Measurements from ENCODE around the gene SORCS2. TPM values are rescaled to one million over a fixed set of nuclear protein-coding genes. Genes with fewer than 3 reads are reported as not detected.

SORCS2 gene
- total and polyA plus RNA-seq, 2 of the 4 experiments (the other 2 are of a cell fraction): 0.36 to 0.62 TPM

DNA sequence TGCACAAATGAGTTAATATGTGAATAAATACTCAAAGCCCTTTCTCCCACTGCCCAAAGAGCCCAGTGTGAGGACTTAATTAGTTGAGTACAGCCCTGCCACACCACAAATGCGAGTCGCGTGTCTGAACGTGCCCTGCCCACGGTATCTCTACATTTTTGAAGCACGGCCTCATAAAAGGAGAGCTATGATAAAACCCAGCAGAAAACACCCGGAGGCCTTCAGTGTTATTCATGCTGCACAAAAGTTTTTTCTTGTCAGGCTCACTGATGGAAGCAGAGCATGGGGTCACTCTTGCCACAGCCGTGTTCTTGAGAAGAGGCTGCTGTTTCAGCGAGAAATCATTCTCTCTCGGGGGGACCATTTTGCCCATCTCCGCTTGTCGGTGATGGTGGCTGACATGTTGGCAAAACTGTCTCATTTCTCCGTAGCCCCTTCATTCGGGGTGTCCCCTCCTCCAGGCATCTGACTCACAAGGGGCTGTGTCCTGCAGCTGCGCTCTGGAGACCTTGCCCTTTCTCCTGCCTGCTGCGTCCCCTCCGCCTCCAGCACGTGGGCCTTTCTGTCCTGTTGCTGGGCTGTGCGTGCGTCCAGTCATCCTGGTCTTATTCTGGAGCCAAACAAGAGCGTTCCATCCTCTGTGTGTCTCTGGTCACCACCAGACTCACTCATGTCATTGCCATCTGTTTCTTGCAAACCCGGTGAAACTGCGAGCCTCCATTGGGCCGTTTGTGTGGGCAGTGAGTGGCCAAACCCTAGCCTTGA, 88.8 kb downstream of the SORCS2 start:
- no peak overlapping the region for H2BK5ac ChIP-seq (ENCODE audit: low read depth, low read length, poor library complexity, severe bottlenecking)
- H3K14ac ChIP-seq (replicated peaks; ENCODE audit: low read depth, low read length): no peak overlapping the region
- H3K27me3 ChIP-seq (ENCODE audit: control insufficient read depth, insufficient read depth, low read length): peaks cover 74% of the 10 kb centered on the region
- H4K91ac ChIP-seq (ENCODE audit: insufficient read depth, low read depth, low read length): no peak overlapping the region
- no peak overlapping the region for H2BK120ac ChIP-seq (ENCODE audit: low read depth, low read length)
- H3K4me3 ChIP-seq (ENCODE audit: insufficient read depth, low read depth, low read length): no peak overlapping the region
- no peak overlapping the region for H3K4me2 ChIP-seq (ENCODE audit: low read depth, low read length)
- intact Hi-C loops (cut with micrococcal nuclease): no loop called here
- H2AK9ac ChIP-seq (replicated peaks; ENCODE audit: low read depth, low read length, poor library complexity): no peak overlapping the region
- no peak overlapping the region for H4K8ac ChIP-seq (ENCODE audit: low read depth in 2 of 2, low read length in 2 of 2)
- H3K9me3 ChIP-seq (ENCODE audit: control insufficient read depth, insufficient read depth, low read length): no peaks in the 10 kb centered on the region
- ATAC-seq (ENCODE audit: low read depth) (peak; percentile 40), DNase-seq (peak; percentile 37)
- no peak overlapping the region for H3K27ac ChIP-seq (ENCODE audit: insufficient read depth, low read length)
- no peaks in the 10 kb centered on the region for H3K4me1 ChIP-seq (ENCODE audit: control insufficient read depth, insufficient read depth, low read length)
- H4K5ac ChIP-seq (ENCODE audit: low read depth, low read length): no peak overlapping the region
- in situ Hi-C loops (cut with MboI; ENCODE audit: low sequenced_read_pairs): no loop called here
- peak overlapping the region; percentile 17 for H2AFZ ChIP-seq (replicated peaks; ENCODE audit: low read length, poor library complexity)
- no peak overlapping the region for H3K23ac ChIP-seq (ENCODE audit: low read depth, low read length)
- no peaks in the 10 kb centered on the region for H4K20me1 ChIP-seq (ENCODE audit: insufficient read depth, low read length)
- BruUV-seq (replicated peaks): no TSS peak
- no peaks in the 10 kb centered on the region for H3K9me1 ChIP-seq (ENCODE audit: insufficient read depth, low read length)
- no peak overlapping the region for H3K9ac ChIP-seq (ENCODE audit: low read depth, low read length)
- dilution Hi-C loops (cut with HindIII; ENCODE audit: low sequenced_read_pairs, unreplicated experiment): no loop called here
- H2BK15ac ChIP-seq (ENCODE audit: low read depth, low read length): no peak overlapping the region
- no peak overlapping the region for H2BK20ac ChIP-seq (ENCODE audit: low read depth, low read length)
- 25% methylated on average over 16 of the region's 24 CpGs; no CpG with 5 or more reads in 1 of the 2 experiments for WGBS, 2 experiments (ENCODE audit: extremely low coverage in 2 of 2, insufficient read length in 1 of 2)
- H3K36me3 ChIP-seq (ENCODE audit: control insufficient read depth, insufficient read depth, low read length): no peaks in the 10 kb centered on the region
- H3K4ac ChIP-seq (ENCODE audit: low read depth, low read length): no peak overlapping the region
- H3K56ac ChIP-seq (ENCODE audit: extremely low read depth, insufficient read depth, low read length): no peak overlapping the region
- ChIA-PET POLR2A (ENCODE audit: unreplicated experiment) (no interaction called here), CTCF (no interaction called here)
- H2AK5ac ChIP-seq (ENCODE audit: low read depth, low read length): no peak overlapping the region
- no peak overlapping the region for H3K18ac ChIP-seq (ENCODE audit: low read depth, low read length)
- no peaks in the 10 kb centered on the region for H3K79me1 ChIP-seq (ENCODE audit: low read depth in 1 of 2, low read length in 2 of 2)
- no peak for TF ChIP-seq CEBPB (IDR thresholded peaks at IDR 0.05; ENCODE audit: low read depth, low read length)
- no peak for TF ChIP-seq MAZ (IDR thresholded peaks at IDR 0.05; ENCODE audit: borderline replicate concordance, low read depth, low read length)
- TF ChIP-seq, protein P1, sequence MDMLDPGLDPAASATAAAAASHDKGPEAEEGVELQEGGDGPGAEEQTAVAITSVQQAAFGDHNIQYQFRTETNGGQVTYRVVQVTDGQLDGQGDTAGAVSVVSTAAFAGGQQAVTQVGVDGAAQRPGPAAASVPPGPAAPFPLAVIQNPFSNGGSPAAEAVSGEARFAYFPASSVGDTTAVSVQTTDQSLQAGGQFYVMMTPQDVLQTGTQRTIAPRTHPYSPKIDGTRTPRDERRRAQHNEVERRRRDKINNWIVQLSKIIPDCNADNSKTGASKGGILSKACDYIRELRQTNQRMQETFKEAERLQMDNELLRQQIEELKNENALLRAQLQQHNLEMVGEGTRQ (IDR thresholded peaks at IDR 0.05; ENCODE audit: low read depth, low read length): peak; percentile 78
- peak; percentile 78 for TF ChIP-seq BHLHE40 (IDR thresholded peaks at IDR 0.05; ENCODE audit: low read depth, low read length)
- TF ChIP-seq RCOR1 (IDR thresholded peaks at IDR 0.05; ENCODE audit: insufficient replicate concordance, low read length): no peak
